Tibial artery (tissue), 4 donors: ENCODE measurements around the gene LYPD4.
A peak's percentile ranks its signal among the peaks of the same experiment; 100 is the strongest.

Source experiments
- DNase-seq, 2 donors: peaks; one replicate each; pipeline ENCODE4 v3.0.0-alpha.2; 2019
- H3K27ac ChIP-seq, 2 donors: fragments of 200-600 bp; sonication (generic) in 1 of 2; 1 replicate in 1 of 2; 2 replicates in 1 of 2; pipeline ENCODE4 v1.5.1; 2018 to 2019; ENCODE audit warnings: mild to moderate bottlenecking in 1 of 2
- H3K27me3 ChIP-seq, 2 donors: fragments of 200-600 bp; sonication (generic) in 1 of 2; one replicate each; pipeline versions ENCODE4 v1.5.1 to v1.6.0; 2016 to 2019
- H3K36me3 ChIP-seq, 3 donors: fragments of 200-600 bp; sonication (generic) in 2 of 3; one replicate each; pipeline ENCODE4 v1.5.1; 2016 to 2019; ENCODE audit warnings: mild to moderate bottlenecking in 2 of 3
- H3K4me1 ChIP-seq, 4 donors: fragments of 200-600 bp; sonication (generic) in 2 of 4; 1 replicate in 3 of 4; 2 replicates in 1 of 4; pipeline ENCODE4 v1.5.1; 2016 to 2019
- H3K4me3 ChIP-seq, 2 donors: fragments of 200-600 bp; sonication (generic) in 1 of 2; 1 replicate in 1 of 2; 2 replicates in 1 of 2; pipeline ENCODE4 v1.5.1; 2018 to 2019; ENCODE audit warnings: mild to moderate bottlenecking in 2 of 2
- H3K9me3 ChIP-seq, 3 donors: fragments of 200-600 bp; sonication (generic) in 1 of 3; one replicate each; pipeline ENCODE4 v1.5.1; 2016 to 2019
- CTCF ChIP-seq, 2 experiments: fragments of 200-600 bp in 1 of 2; fragments of 450-650 bp in 1 of 2; IDR thresholded peaks; one replicate each; pipeline ENCODE4 v1.5.1; 2017 to 2019; ENCODE audit warnings: antibody characterized with exemption in 2 of 2, mild to moderate bottlenecking in 1 of 2, moderate library complexity in 1 of 2
- intact Hi-C: fragments of 100-400 bp; cut with DNase I; formaldehyde crosslinking; loops from one replicate; pipeline ENCODE4 v1.15.0; 2023; ENCODE audit warnings: low total_unique reads

The LYPD4 gene

GRCh38 chr19:41860419-41861115 is 16.1 kb upstream of the LYPD4 start:
- no peak for DNase-seq
- H3K4me1 ChIP-seq = peaks cover 0 to 38% (median 28%) of the 10 kb centered on the region in 4 donors
- H3K36me3 ChIP-seq = peaks cover 39 to 46% (median 45%) of the 10 kb centered on the region in 3 donors
- intact Hi-C loops = loop anchor here (2.0 kb wide), 1 partner anchor 24 kb away; no protein-coding TSS in a partner anchor
- TF ChIP-seq CTCF (IDR thresholded peaks at IDR 0.05) = no peak
- no peaks in the 10 kb centered on the region for H3K9me3 ChIP-seq
- peak overlapping the region; percentile 73 to 88 for H3K4me3 ChIP-seq
- peak overlapping the region; percentile 89 to 92 for H3K27ac ChIP-seq
- peaks cover 0 to under 1% of the 10 kb centered on the region in 2 donors for H3K27me3 ChIP-seq

GRCh38 chr19:41859618-41860418 is 15.3 kb upstream of the LYPD4 start, which contains the start of gene RPS19:
RPS19 (plus strand) TSS chr19:41860255; CDS start chr19:41860775, 520 bp downstream.
- Histone ChIP-seq H3K36me3 (peaks cover 32 to 39% (median 37%) of the 10 kb centered on the region in 3 donors), H3K4me3 (peak within 1 kb of the TSS; percentile 73 to 88), H3K9me3 (no peaks in the 10 kb centered on the region), H3K27ac (peak within 1 kb of the TSS; percentile 89 to 92), H3K4me1 (peaks cover 0 to 38% (median 26%) of the 10 kb centered on the region in 4 donors), H3K27me3 (peaks cover 0 to 3% of the 10 kb centered on the region in 2 donors)
- peak; percentile 64 to 90 for TF ChIP-seq CTCF (IDR thresholded peaks at IDR 0.05)
- intact Hi-C loops = loop anchor here (2.0 kb wide), 1 partner anchor 25 kb away; no protein-coding TSS in a partner anchor
- DNase-seq = peak; percentile 97 to 99

- peak overlapping the region; percentile 73 to 88 for H3K4me3 ChIP-seq
- peaks cover 26 to 33% (median 31%) of the 10 kb centered on the region in 3 donors for H3K36me3 ChIP-seq
- H3K9me3 ChIP-seq = no peaks in the 10 kb centered on the region
- peaks cover 0 to 7% of the 10 kb centered on the region in 2 donors for H3K27me3 ChIP-seq
- no peak for TF ChIP-seq CTCF (IDR thresholded peaks at IDR 0.05)
- DNase-seq = no peak
- intact Hi-C loops = no loop called here
- H3K4me1 ChIP-seq = peaks cover 0 to 35% (median 26%) of the 10 kb centered on the region in 4 donors
- peak overlapping the region; percentile 89 to 92 for H3K27ac ChIP-seq
Observed at GRCh38 chr19:41859213-41859617, 14.7 kb upstream of the LYPD4 start.

GRCh38 chr19:41853768-41854167 is 9.3 kb upstream of the LYPD4 start:
- no peak for DNase-seq
- Histone ChIP-seq H3K9me3 (no peaks in the 10 kb centered on the region), H3K36me3 (no peaks in the 10 kb centered on the region), H3K27me3 (peaks cover 0 to 24% of the 10 kb centered on the region in 2 donors), H3K4me3 (no peak overlapping the region), H3K27ac (no peak overlapping the region), H3K4me1 (no peaks in the 10 kb centered on the region)
- intact Hi-C loops = no loop called here
- no peak for TF ChIP-seq CTCF (IDR thresholded peaks at IDR 0.05)

GRCh38 chr19:41853344-41853743 is 8.9 kb upstream of the LYPD4 start:
- intact Hi-C loops = no loop called here
- no peak for TF ChIP-seq CTCF (IDR thresholded peaks at IDR 0.05)
- Histone ChIP-seq H3K4me1 (no peaks in the 10 kb centered on the region), H3K36me3 (no peaks in the 10 kb centered on the region), H3K9me3 (no peaks in the 10 kb centered on the region), H3K27me3 (peaks cover 0 to 28% of the 10 kb centered on the region in 2 donors), H3K4me3 (no peak overlapping the region), H3K27ac (no peak overlapping the region)
- DNase-seq = no peak
